CD4-positive, alpha-beta T cell treated with Interferon alpha-2 for 1 hour (primary cell): ENCODE measurements around the gene TOM1L2.

Experiments used
- DNase-seq, 2 donors: peaks; one replicate each; pipeline ENCODE4 v3.0.0-alpha.2; 2020 to 2022

The TOM1L2 gene

DNA sequence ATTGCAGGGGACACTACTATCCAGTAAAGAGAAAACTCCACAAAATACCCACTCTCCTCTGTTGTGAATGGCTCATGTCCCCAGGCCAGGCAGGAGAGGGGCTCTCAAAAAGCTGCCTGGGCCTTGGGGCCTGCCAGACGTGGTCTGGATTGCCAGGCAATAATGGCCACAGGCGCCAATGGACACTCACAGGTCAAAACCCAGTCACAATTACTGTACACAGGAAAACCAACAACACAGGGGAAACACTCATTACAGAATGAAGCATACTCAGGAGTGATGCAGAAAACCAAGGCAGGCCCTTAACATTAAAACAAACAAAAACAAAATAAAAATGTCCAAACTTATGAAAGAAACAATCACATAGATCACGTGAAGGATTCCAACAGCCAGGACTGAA, 100.3 kb downstream of the TOM1L2 start:
- DNase-seq, result no peak

DNA sequence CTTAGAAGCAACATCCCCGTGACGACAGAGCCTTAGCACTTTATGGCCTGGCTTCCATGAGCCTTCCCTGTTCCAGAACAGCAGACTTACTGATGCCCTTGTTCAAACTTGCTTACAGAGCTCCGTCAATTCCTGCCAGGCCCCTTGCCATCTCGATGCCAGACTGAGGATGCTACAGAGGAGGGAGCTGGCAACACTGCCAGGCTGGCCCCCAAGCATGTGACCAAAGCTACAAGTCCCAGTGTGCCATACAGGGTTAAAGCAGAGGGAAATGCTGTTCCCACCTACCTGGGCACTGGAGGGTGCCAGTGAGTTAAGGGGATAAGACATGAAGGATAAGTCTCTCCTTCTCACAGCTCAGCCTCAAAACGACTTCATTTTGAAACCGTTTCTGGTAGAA, 102.0 kb downstream of the TOM1L2 start:
- DNase-seq, result no peak

DNA sequence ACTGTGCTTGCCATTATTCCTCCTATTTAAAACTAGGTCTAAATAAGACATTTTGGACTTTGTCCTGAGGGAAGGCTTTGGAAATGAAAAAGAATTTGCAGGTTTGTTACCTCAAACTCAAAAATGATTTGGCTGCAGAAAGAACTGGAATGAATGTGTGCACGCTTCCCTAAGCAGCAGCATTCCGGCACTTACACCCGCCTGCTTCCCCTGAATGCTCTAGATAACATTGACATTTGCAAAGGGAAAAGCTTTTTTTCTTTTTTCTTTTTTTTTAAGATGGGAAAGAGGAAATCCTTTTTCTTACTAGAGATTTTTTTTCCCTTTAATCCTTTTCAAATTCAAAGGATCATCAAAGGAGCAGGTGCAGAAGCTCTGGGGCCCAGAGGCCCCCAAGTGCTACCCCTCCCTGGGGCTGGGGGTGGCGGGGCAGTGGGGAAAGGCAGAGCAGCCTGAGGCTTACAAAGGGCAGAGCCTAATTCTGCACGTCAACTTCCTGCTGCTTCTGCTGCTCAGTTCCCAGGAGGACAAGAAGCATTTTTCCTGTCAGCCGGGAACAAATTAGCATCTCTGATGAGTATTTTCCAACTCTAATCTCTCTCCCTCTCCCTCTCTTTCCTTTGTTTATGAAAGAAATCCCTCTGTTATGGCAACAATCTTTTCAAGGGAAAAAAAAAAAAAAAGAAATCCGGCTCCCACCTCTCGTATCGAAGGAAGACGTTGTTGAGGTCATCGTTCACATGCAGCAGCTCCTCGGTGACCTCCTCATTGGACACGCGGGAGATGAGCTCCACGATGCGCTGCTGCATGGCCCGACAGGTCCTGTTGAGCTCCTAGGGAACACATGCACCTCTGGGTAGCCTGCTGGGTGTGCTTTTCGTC, 103.3 kb downstream of the TOM1L2 start:
- DNase-seq, result no peak

DNA sequence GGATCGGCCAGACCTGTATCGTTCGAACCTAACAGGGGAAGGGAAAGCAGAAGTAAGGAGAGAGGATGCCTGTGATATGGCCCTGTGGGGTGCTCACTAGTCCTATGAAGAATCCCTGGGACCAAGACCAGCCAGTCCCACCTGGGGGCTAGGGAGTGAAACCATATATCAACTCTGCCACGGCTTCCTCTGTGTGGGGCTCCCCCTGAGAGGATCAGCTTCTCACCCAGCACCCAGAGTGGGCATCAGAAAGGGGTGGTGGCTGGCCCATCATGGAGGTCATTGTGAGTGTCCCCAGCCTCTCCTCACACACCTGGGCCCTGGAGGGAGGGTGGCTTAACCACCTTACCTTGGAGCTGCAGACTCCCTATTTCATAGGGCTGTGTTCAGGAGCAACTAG, 105.3 kb downstream of the TOM1L2 start:
- no peak for DNase-seq

DNA sequence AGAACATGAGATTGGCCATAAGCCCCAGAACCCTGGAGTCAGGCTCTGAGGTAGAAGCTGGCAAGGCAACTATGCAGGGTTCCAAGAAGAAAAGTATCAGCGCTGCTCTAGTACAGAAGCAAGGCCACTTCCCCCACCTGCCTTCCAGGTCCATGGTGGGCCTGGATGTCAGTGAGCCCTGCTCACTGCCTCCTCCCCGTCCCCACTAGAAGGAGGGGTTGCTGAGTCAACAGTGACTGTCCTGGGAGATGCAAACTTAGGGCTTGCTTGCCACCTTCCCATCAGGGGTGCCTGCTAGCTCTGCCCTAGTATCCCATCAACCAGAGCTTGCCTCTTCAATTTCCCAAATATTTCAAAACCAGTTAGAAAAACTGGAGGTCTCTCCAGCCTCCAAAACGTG, 105.8 kb downstream of the TOM1L2 start:
- no peak for DNase-seq

DNA sequence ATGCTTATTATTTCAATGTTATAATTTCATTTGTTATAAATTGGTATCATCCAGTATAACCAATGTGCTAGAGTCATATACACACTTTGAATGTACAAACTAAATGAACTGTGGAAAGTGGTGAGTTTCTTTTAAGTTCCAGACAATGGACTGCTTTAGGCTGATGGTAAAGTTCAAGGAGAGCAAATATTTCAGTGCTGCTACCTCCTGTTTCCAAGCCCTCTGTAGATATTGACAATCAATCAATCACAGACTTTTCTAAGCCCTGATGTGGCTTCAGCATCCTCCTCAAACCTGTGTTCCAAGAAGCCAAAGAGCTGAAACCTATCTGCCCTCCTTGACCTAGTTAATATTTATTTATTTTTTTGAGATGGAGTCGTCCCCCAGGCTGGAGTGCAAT, 107.2 kb downstream of the TOM1L2 start:
- no peak for DNase-seq

DNA sequence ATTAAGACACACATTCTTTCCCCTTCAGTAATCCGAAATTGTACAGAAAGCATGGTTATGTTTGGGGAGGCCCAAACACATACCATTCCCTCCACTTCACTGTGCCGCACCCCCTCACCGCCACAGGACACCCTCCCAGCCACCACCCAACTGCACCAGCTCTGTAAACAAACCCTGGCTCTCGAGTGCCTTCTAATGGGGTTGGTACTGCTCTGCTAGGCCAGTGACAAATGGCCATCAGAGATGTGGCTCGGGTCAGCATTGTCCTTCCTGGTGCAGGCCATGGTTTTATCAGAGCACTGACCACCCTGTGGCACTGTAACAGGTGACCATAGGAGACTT, 111.5 kb downstream of the TOM1L2 start:
- no peak for DNase-seq

DNA sequence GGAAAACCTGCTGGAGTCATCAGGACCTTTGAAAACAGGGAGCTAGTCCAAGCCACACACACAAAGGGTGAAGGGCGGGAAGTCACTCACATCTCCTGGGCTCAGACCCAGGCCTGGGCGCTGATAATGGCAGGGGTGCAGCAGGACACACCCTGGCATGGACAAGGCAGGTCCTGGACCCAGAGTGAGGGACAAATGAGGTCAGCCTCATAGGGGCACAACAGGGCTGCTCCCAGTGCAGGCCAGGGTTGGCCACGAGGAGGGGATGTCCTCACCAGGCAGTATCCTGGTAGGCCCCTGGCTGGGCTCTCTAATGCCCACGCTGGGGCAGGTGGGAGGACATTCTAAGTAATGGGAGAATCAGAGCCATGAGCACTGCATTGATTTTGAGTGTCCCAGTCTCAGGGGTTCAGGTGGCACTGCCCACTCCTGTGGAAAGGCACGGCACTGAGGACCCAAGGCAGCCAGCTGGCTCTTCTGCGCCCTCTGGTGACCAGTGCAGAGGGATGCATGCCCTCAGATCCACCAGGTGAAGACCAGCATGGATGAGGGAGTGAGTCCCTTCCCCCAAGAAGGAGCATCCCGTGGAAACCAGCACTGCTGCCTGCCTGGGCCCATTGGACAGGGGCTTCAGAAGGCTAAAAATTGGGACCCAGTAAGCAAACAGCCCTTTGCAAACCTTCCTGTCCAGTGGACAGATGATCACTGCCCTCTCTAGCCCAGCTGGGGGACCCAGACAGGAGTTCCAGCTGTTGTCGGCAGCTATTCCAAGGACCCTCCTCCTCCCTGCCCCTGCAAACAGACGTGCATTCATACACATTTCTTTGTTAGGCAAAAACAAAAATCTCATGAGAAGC, 112.1 kb downstream of the TOM1L2 start:
- peak; percentile 71 to 79 for DNase-seq

DNA sequence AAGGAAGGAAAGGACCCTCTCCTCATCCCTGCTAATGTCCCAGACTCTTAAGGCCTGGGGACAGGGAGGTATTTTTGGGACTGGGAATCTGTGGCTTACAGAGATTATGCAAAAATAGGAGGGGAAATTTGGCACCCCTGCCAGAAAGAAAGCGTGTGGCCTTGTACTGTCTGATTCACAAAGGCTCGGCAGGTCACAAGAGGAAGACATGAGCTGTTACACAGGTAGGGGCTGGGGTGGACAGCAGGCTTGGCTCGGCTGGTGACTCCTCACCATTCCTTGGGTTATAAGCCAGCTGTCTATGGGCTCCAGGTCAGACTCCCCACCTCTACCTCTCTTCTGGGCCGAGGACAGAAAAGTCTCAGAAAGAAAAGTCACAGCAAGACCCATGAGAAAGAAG, 114.7 kb downstream of the TOM1L2 start:
- DNase-seq, result no peak

DNA sequence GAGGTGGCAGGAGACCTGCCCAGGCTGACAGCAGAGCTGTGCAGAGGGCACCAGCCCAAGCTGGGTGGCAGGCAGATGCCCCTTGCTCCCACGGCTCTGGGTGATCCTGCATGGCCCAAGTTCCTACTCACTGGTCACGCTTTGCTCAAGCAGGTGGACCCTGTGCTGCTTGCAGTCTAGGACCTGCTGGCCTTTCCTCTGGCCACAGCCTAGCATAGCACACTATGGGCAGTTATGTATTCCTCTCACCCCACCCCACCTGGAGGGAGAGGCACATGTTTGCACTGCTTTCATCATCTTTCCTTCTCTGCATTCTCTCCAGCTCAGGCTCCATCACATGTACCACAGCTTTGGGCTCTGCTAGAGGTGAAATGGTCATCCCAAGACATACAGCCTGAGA, 115.8 kb downstream of the TOM1L2 start:
- DNase-seq, result no peak

DNA sequence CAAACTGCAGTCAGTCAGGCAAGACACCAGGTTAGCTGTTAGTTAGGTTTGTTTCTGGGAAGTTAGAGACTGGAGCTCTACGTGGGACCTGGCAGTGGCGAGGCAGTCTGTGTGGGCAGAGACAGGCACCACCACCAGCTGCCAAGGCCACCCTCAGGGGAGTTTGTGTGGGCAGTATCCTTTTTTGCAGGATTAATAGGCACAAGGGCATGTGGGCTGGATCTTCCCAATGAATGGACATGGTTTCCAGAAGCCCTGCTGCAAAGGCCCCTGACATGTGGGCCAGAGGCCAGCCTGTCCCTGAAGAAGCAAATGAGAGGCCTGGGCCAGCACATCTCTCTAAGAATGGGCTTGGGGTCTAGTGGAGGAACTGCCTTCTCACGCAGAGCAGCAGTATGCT, 116.2 kb downstream of the TOM1L2 start:
- DNase-seq, result no peak

DNA sequence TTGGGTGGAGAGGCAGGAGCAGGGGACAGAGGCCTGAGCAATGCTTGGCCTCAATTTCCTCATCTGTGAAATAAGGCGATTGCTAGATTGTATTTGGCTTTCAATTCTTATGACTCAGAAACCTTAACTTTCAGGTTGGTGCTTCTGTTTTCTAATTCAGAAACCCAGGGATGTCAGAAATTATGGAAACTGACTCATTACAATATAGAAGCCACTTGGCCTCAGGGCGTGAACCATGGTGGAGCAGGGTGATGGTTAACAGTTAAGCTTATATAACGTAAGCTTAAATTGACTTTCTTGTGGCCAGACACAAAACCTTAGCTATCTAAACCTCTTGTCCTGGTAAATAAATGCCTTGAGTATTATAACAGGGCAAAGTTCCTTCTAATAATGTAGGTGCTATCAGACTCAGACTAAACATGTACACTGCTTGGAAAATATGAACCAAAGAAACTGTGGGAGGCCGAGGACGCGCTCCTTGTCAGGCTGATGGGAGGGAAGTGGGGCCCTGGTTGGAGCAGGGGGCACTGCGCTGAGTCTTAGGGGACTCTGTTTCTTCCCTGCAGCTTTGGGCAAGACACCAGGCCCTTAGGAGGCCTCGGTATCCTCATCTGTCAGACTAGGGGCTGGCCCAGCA, 118.3 kb downstream of the TOM1L2 start:
- DNase-seq, result no peak

DNA sequence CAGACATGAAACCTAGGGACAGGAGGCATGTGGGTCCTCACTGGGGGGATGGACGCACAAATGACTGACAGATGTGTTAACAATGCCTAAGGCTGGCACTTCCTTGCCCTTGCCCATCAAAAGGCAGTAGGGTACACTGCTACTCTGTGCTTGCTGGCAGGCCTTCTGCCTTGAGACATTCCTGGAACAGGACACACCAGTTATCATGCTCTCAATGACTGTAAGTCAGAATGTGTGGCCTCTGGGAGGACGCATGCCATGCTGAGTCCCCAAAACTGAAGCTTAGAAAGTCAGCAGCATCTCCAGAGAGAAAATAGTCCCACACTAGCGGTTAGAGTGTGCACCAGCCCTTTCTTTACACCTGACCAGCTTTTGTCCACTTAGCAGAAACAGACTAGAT, 119.3 kb downstream of the TOM1L2 start:
- no peak for DNase-seq

DNA sequence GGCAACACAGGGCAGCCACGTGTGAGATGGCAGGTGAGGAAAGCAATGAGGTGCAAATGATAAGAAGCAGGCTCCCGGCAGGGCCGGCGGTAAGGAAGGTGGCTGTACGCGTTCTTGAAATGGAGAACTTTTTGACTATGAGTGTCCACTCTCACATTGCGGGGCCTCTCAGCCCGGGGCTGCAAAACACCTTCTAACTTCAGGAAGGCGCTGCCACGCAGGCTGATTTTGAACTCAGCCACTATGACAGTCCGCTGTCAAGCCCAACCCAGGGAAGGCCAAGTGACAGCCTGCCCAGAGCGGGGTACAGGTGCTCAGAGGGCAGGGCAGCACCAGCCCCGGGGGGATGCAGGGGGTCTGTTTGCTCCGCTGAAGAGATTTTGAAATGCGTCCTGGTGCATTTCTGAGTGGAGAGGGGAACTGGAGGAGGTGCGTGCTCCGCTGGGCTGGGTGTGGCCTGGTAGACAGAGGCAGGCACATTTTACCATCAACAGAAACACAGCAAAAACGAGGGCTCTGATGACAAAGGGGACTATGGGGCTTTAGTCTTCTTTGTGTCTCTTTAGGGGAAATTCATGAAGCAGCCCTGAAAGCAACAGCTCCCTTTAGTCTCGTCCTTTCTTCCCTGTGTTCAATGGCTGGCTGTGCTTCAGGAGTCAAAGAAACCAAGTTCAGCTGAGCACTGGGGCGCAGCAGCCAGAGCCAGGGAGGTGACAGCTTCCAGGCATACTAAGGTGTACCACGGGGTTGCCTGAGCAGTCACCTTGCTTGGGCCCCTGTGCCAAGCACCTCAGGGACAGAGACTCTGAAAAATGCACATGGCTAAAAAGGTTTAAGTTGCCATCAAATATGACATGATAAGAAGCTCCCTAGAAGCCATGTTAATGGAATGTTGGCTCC, 120.8 kb downstream of the TOM1L2 start:
- no peak for DNase-seq

DNA sequence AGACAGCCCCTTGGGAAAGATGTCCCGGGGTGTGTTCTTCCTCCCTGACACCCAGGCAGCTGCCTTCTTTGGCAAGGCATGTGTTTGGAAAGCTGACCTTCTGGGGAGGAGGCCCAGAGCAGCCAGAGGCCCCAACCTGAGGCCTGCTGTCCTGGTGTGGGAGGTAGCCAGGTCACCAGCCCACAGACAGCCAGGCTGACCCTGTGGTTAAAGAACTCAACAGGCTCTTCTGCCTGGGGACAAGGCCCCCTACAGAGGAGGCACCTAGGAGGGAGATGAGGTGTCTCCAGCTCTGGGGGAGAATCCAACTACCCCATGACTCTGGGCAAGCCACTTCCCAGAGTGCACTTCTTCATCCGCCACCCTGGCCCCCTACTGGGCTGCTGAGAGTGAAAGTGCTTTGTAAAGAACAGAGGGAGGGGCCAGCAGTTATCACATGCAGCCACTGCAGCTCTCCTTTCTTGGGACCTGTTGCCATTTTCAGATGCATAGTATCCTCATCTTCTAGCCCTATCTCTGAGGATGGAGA, 122.3 kb downstream of the TOM1L2 start:
- peak; percentile 78 to 87 for DNase-seq

DNA sequence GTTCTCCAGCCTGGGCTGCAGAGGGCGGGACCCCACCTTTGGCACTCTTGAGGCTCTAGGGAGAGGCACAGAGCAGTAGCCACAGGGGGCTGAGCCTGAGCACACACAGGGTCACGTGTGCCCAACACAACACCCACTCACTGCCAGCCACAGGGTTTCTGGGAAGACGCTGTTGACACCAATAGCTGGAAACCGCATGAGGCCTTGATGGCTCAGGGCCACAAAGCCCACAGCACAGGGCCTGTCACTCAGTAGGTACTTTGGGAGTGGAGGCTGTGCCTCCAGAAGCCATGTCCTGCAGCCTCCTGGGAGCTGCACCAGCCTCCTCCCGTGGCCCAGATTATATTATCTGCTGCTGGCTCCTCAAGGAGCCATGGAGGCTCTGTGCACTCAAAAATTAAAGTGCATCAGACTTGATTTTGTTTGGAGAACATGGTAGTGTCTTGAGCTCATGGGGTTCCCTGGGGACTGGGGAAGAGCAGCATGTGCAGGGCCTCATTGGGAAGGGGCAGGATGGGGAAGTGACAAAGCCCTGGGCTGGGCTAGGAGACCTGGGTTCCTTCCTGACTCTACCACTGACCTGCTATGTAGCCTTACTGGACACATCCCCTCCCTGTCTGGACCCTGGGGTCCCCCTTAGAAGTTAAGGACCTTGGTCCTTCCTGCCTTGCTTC, 122.9 kb downstream of the TOM1L2 start:
- peak; percentile 89 to 93 for DNase-seq

DNA sequence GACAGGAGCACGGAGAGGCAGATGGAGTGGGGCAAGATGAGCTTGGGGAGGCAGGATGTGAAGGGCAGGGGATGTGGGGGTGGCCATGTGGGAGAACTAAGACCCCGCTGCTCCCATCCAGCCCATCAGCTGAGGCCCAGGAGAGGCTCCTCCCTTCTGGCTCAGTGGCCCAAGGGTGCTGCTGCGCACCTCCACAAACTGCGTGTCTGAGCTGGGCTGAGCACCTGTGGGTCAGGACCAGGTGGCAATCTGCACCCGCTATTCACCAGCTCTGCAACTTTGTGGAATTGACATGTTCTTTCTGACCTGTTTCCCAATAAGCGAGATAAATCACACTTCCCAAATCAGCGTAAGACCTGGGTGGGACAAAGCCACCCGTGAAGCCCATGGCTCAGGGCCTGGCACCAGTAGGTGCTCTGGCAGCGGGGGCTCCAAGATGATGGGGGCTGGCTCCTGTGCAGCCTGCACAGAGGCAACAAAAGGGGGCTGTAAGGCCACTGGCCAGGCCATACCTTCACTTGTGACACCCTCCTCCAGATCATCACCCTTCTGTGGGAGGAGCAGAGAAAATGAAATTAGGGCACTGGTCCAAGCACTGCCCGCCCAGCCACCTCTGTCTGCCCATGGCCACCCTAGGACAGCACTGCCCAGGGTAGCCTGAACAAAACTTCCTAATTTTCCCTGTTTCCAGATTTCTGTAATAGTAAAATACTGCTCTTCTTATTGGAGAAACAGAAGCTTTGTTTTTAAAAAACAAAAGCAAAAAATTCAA, 123.7 kb downstream of the TOM1L2 start:
- DNase-seq, result no peak

DNA sequence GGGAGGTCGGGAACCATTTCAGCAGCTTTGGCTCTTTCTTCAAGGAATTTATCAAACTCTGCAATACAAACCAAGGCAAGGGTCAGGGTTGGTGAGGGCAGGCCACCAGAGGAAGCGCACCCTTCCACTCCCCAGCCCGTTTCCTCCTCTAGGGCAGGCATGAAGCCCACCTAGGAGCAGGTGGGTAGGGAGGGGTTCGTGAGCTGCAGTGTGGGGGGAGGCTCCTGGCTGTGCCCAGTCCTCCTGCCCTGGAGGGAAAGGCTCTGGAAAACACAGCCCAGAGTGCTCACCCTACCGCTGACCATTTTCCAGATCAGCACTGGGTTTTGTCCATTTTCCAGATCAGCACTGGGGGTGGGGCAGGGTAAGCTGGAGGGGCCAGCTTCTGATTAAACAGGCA, 124.5 kb downstream of the TOM1L2 start:
- DNase-seq, result no peak

DNA sequence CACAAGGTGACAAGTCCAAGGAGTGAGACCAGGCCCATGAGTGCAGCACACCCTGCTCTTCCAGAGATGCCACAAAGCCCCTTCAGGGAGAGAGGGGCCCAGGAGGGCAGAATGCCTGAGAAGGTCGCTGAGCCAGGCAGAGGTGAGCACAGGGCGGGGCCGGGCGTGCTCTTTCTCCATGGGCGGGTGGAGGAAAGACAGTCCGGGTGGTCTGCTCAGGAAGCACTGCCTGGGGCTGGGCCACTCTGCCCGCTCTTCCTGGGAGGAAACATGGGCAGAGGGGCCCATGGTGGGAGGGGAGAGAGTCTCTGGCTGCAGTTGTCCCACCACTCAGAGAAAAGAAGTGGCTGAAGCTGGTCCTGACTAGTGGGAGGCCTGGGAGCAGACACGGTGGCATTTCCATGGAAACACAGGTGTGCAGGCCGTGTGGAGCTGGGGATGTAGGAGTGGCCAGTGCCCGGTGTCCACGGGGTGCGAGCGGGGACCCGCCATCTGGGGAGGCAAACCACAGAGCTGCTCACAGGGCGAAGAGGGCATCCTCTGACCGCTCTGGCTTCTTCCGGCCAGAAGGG, 125.0 kb downstream of the TOM1L2 start:
- no peak for DNase-seq

DNA sequence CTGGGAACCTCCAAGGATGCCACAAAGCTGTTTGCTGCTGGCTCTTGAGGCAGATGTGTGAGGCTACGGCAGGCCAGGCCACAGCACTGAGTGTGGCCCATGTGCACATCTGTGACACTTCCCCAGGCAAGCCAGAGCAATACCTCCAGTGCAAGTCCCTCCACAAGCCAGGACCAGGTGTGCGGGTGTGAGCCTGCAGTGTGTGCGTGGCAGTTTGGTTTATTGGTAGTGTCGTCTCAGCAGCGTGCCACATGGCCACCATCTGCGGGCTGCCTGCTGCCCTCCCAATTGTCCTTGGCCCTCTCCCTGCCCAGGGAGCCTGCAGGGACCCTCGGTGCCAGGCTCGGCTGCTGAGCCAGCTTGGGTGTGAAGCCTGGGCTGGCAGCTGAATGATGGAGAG, 125.6 kb downstream of the TOM1L2 start:
- DNase-seq, result no peak

DNA sequence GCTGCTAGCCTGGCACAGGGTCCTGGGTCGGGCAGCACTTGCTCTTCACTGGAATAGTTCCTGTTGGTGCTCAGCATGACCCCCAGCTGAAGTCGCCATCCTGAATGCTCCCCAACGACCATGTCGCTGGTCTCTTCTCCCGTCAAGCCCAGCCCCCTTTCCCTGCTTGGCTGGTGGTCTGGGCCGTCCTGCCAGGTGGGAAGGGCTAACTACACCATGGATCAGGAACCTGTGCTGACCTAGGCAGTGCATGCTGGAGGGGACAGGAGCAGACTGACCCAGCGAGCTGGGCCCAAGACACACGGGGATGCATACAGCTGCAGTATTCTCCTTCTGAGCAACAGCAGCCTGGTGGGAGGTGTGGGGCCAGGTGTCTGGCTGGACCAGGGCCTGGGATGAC, 126.2 kb downstream of the TOM1L2 start:
- no peak for DNase-seq
